ENCODE measurements around the gene POLR2F. TPM values are rescaled to one million over a fixed set of nuclear protein-coding genes. Genes with fewer than 3 reads are reported as not detected.
"Not testable (repeated sequence)": the region's sequence is repeated elsewhere in the genome, so short reads cannot be mapped to it uniquely, and the experiment has no call there.

The POLR2F gene
- total RNA-seq, 1 experiment from 2014 or later: 107 TPM

- H3K27ac ChIP-seq (ENCODE audit: low read depth, low read length): no peak overlapping the region; the same call in 1 of the 2 replicates
Measured at GRCh38 chr22:37954686-37955085, 1.2 kb downstream of the POLR2F start.

GRCh38 chr22:37955825-37956397 is 2.4 kb downstream of the POLR2F start:
- ATAC-seq; BruUV-seq (replicated peaks); H3K9ac ChIP-seq (ENCODE audit: low read length); POLR2A ChIA-PET; H3K9me3 ChIP-seq (ENCODE audit: control insufficient read depth in 1 of 2, insufficient read depth in 1 of 2, low read depth in 1 of 2, low read length in 2 of 2); H4K20me1 ChIP-seq (ENCODE audit: insufficient read depth); intact Hi-C loops (cut with micrococcal nuclease); RAD21 ChIA-PET (ENCODE audit: low non-redundant PET in 1 of 2, low total read pairs in 2 of 2, uncharacterized antibody in 2 of 2, unreplicated experiment in 2 of 2); H3K27me3 ChIP-seq (ENCODE audit: insufficient read depth, low read length); DNase-seq (ENCODE audit: low read depth, low spot score); H3K27ac ChIP-seq (ENCODE audit: low read depth, low read length); CTCF ChIA-PET; H2AFZ ChIP-seq (ENCODE audit: low read depth, low read length, poor library complexity, severe bottlenecking); H3K9me2 ChIP-seq (ENCODE audit: insufficient read depth); H3K4me2 ChIP-seq (ENCODE audit: low read length); H3K4me3 ChIP-seq (replicated peaks in 1 of 2; ENCODE audit: low read depth in 1 of 2, low read length in 2 of 2): not testable (repeated sequence)
- Histone ChIP-seq H3K79me2 (ENCODE audit: insufficient read depth, low read length) (peaks cover 55% of the 10 kb centered on the region), H3K4me1 (ENCODE audit: control insufficient read depth in 1 of 2, insufficient read depth in 2 of 2, low read length in 2 of 2) (peaks cover 7 to 17% of the 10 kb centered on the region in 2 experiments; a peak in 3 of 4 replicates), H3K36me3 (ENCODE audit: control insufficient read depth in 1 of 2, insufficient read depth in 2 of 2, low read length in 2 of 2) (peaks cover 28 to 30% of the 10 kb centered on the region in 2 experiments)

More at GRCh38 chr22:37954686-37955085, 1.2 kb downstream of the POLR2F start:
- H3K9me2 ChIP-seq (ENCODE audit: insufficient read depth): no peaks in the 10 kb centered on the region
- H2AFZ ChIP-seq (ENCODE audit: low read depth, low read length, poor library complexity, severe bottlenecking): no peak overlapping the region
- CTCF ChIA-PET: interaction anchor here (2.0 kb wide), 1 partner anchor 11 kb away, joined by 8 read pairs; no protein-coding TSS in a partner anchor
- no peak for ATAC-seq
- RAD21 ChIA-PET (ENCODE audit: low non-redundant PET in 1 of 2, low total read pairs in 2 of 2, uncharacterized antibody in 2 of 2, unreplicated experiment in 2 of 2): interaction anchor here in 1 of 2 experiments (0.6 to 1.2 kb wide), 2 partner anchors 8 to 135 kb away, joined by 3 read pairs; no protein-coding TSS in a partner anchor
- H3K4me1 ChIP-seq (ENCODE audit: control insufficient read depth in 1 of 2, insufficient read depth in 2 of 2, low read length in 2 of 2): peaks cover 7 to 17% of the 10 kb centered on the region in 2 experiments; a peak in 3 of 4 replicates
- H3K4me3 ChIP-seq (replicated peaks in 1 of 2; ENCODE audit: low read depth in 1 of 2, low read length in 2 of 2): peak overlapping the region; percentile 99
- H3K79me2 ChIP-seq (ENCODE audit: insufficient read depth, low read length): peaks cover 55% of the 10 kb centered on the region
- H3K27me3 ChIP-seq (ENCODE audit: insufficient read depth, low read length): no peaks in the 10 kb centered on the region
- peaks cover 24 to 29% of the 10 kb centered on the region in 2 experiments for H3K36me3 ChIP-seq (ENCODE audit: control insufficient read depth in 1 of 2, insufficient read depth in 2 of 2, low read length in 2 of 2)
- no TSS peak for BruUV-seq (replicated peaks)
- DNase-seq (ENCODE audit: low read depth, low spot score): no peak
- intact Hi-C loops (cut with micrococcal nuclease): no loop called here
- H4K20me1 ChIP-seq (ENCODE audit: insufficient read depth): no peaks in the 10 kb centered on the region
- TF ChIP-seq FOSL1 (IDR thresholded peaks at IDR 0.05; ENCODE audit: low read depth) (no peak), ZFX (IDR thresholded peaks at IDR 0.05) (no peak), CTCF (IDR thresholded peaks at IDR 0.05 in 2 of 3, conservative IDR thresholded peaks at IDR 0.05 in 1 of 3; ENCODE audit: borderline replicate concordance in 1 of 3, insufficient read depth in 1 of 3, low read depth in 2 of 3, low read length in 2 of 3) (no peak), ZBTB33 (IDR thresholded peaks at IDR 0.05; ENCODE audit: extremely low read depth, insufficient replicate concordance, low read length) (no peak), ZNF274 (IDR thresholded peaks at IDR 0.05; ENCODE audit: low read depth, low read length) (no peak), EZH2 (IDR thresholded peaks at IDR 0.05) (no peak)
- POLR2A ChIA-PET: interaction anchor here (0.7 kb wide), 1 partner anchor 147 kb away, joined by 4 read pairs; the partner anchor contains the start of gene GCAT
- H3K9ac ChIP-seq (ENCODE audit: low read length): peak overlapping the region; percentile 93
- H3K9me3 ChIP-seq (ENCODE audit: control insufficient read depth in 1 of 2, insufficient read depth in 1 of 2, low read depth in 1 of 2, low read length in 2 of 2): no peaks in the 10 kb centered on the region
- peak overlapping the region; percentile 99 for H3K4me2 ChIP-seq (ENCODE audit: low read length)
